IMR-90 (cell line): Measurements from ENCODE around the gene OR2A25.

Experiments used
- RAD21 ChIP-seq: IDR thresholded peaks from 2 replicates; pipeline ENCODE4 v1.6.1; 2012; ENCODE audit warnings: low read length, improper control_type of control experiment
- TF ChIP-seq, protein P1 (sequence below): conservative IDR thresholded peaks from 2 replicates; pipeline ENCODE4 v1.5.1; 2012; ENCODE audit warnings: mild to moderate bottlenecking, low read depth, low read length, improper control_type of control experiment

DNA sequence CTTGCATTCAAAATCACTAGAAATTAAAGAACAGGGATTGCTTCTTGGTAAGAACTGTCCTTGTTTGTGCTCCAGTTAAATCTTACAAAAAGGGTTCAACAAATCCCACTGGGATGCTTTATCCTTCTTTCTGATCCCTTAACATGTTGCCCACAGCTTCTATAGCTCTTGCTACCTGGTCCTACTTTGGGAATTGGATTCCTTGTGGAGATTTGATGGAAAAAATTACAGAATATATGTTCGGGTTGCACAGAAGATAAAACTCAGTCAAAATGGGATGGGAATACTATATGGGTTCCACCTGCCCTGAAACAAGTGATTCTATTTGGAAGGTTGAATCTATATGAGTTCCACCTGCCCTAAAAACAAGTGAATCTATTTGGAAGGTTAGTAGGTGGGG, at the start of gene OR2A25:
- TF ChIP-seq RAD21 = no peak
- TF ChIP-seq, protein P1, sequence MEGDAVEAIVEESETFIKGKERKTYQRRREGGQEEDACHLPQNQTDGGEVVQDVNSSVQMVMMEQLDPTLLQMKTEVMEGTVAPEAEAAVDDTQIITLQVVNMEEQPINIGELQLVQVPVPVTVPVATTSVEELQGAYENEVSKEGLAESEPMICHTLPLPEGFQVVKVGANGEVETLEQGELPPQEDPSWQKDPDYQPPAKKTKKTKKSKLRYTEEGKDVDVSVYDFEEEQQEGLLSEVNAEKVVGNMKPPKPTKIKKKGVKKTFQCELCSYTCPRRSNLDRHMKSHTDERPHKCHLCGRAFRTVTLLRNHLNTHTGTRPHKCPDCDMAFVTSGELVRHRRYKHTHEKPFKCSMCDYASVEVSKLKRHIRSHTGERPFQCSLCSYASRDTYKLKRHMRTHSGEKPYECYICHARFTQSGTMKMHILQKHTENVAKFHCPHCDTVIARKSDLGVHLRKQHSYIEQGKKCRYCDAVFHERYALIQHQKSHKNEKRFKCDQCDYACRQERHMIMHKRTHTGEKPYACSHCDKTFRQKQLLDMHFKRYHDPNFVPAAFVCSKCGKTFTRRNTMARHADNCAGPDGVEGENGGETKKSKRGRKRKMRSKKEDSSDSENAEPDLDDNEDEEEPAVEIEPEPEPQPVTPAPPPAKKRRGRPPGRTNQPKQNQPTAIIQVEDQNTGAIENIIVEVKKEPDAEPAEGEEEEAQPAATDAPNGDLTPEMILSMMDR = no peak
